B cell (primary cell): ENCODE data around the gene SYNE2. TPM values are rescaled to one million over a fixed set of nuclear protein-coding genes. Genes with fewer than 3 reads are reported as not detected.

Experiments used
- ATAC-seq: fragments of 200-7000 bp; cut with Tn5 transposase; one replicate; pipeline ENCODE4 v1.10.0; 2021; ENCODE audit warnings: low read depth, mild to moderate bottlenecking, moderate number of reproducible peaks, moderate library complexity
- CTCF ChIA-PET: fragments of 350-600 bp; sonication (Branson Sonifier 250); formaldehyde crosslinking; loops from one replicate; lab custom pipeline; 2021; ENCODE audit warnings: antibody characterized with exemption, inconsistent platforms; lab: Charles Lee
- POLR2A ChIA-PET: fragments of 350-600 bp; sonication (Branson Sonifier 250); formaldehyde crosslinking; loops from one replicate; lab custom pipeline; 2021; ENCODE audit warnings: antibody characterized with exemption; lab: Charles Lee
- DNase-seq: peaks from one replicate; pipeline ENCODE4 v3.0.0; 2013
- H2AFZ ChIP-seq: 2 replicates; pipeline ENCODE4 v1.6.1; 2012; ENCODE audit warnings: mild to moderate bottlenecking, low read depth, low read length; ENCODE audit not compliant: insufficient read depth, poor library complexity, severe bottlenecking
- H3K27ac ChIP-seq, 2 donors: 1 replicate in 1 of 2; 2 replicates in 1 of 2; pipeline ENCODE4 v1.5.1; 2012 to 2013; ENCODE audit warnings: low read length in 2 of 2, mild to moderate bottlenecking in 2 of 2, moderate library complexity in 1 of 2
- H3K27me3 ChIP-seq, 4 experiments: fragments of 200-600 bp in 1 of 4; sonication (generic) in 1 of 4; replicated peaks in 1 of 4; 1 replicate in 2 of 4; 2 replicates in 2 of 4; pipeline versions ENCODE4 v1.6.1 to v1.7.0; 2013 to 2016; ENCODE audit warnings: low read length in 3 of 4, mild to moderate bottlenecking in 2 of 4, mixed read lengths in 1 of 4, moderate library complexity in 1 of 4; ENCODE audit not compliant: insufficient read depth in 4 of 4, control insufficient read depth in 3 of 4; ENCODE audit errors: control extremely low read depth in 1 of 4
- H3K36me3 ChIP-seq, 2 experiments: replicated peaks in 1 of 2; 1 replicate in 1 of 2; 2 replicates in 1 of 2; pipeline versions ENCODE4 v1.6.1 to v1.7.1; 2013; ENCODE audit warnings: low read length in 1 of 2; ENCODE audit not compliant: insufficient read depth in 2 of 2, control insufficient read depth in 1 of 2; ENCODE audit errors: control extremely low read depth in 1 of 2, extremely low read depth in 1 of 2
- H3K4me1 ChIP-seq, 2 donors: fragments of 200-600 bp in 1 of 2; sonication (generic) in 1 of 2; 1 replicate in 1 of 2; 2 replicates in 1 of 2; pipeline versions ENCODE4 v1.5.1 to v1.6.1; 2013 to 2017; ENCODE audit warnings: low read length in 2 of 2; ENCODE audit not compliant: control insufficient read depth in 2 of 2, insufficient read depth in 2 of 2
- H3K4me2 ChIP-seq: replicated peaks from 2 replicates; pipeline ENCODE3; 2012; ENCODE audit warnings: mild to moderate bottlenecking, low read depth, low read length; ENCODE audit not compliant: poor library complexity, severe bottlenecking
- H3K4me3 ChIP-seq, 5 experiments: fragments of 200-600 bp in 1 of 5; sonication (generic) in 1 of 5; 1 replicate in 3 of 5; 2 replicates in 2 of 5; pipeline versions ENCODE4 v1.5.1 to v1.7.0; 2011 to 2016; ENCODE audit warnings: low read length in 4 of 5, mild to moderate bottlenecking in 4 of 5, low read depth in 2 of 5, control low read depth in 1 of 5, moderate library complexity in 1 of 5; ENCODE audit not compliant: insufficient read depth in 1 of 5; ENCODE audit errors: control extremely low read depth in 1 of 5, extremely low read depth in 1 of 5
- H3K79me2 ChIP-seq: fragments of 200-600 bp; sonication (generic); one replicate; pipeline ENCODE4 v1.6.0; 2016; ENCODE audit warnings: low read length; ENCODE audit not compliant: control insufficient read depth, insufficient read depth
- H3K9ac ChIP-seq: fragments of 200-600 bp; sonication (generic); 2 replicates; pipeline ENCODE4 v1.6.1; 2017; ENCODE audit warnings: mild to moderate bottlenecking, low read length, moderate library complexity
- H3K9me3 ChIP-seq, 3 donors: one replicate each; pipeline versions ENCODE4 v1.6.1 to v1.7.1; 2013; ENCODE audit warnings: low read length in 2 of 3; ENCODE audit not compliant: control insufficient read depth in 2 of 3, insufficient read depth in 1 of 3; ENCODE audit errors: control extremely low read depth in 1 of 3
- H4K20me1 ChIP-seq: 2 replicates; pipeline ENCODE4 v1.6.0; 2012; ENCODE audit warnings: mild to moderate bottlenecking, low read length; ENCODE audit not compliant: insufficient read depth, control insufficient read depth, poor library complexity, severe bottlenecking
- H3K27ac Mint-ChIP-seq: one replicate; pipeline ENCODE4 v1.8.0; 2021; ENCODE audit warnings: mixed read lengths
- H3K27me3 Mint-ChIP-seq: one replicate; pipeline ENCODE4 v1.8.0; 2021; ENCODE audit warnings: mixed read lengths
- H3K4me1 Mint-ChIP-seq: one replicate; pipeline ENCODE4 v1.8.0; 2021; ENCODE audit warnings: mixed read lengths
- H3K4me3 Mint-ChIP-seq: one replicate; pipeline ENCODE4 v1.8.0; 2021; ENCODE audit warnings: mixed read lengths
- H3K9me3 Mint-ChIP-seq: one replicate; pipeline ENCODE4 v1.8.0; 2022; ENCODE audit warnings: mixed read lengths; ENCODE audit not compliant: insufficient read depth
- CTCF ChIP-seq: fragments of 200-600 bp; IDR thresholded peaks from one replicate; pipeline ENCODE4 v1.8.0; 2022; ENCODE audit warnings: antibody characterized with exemption, mild to moderate bottlenecking
- EZH2 ChIP-seq: IDR thresholded peaks from 2 replicates; pipeline ENCODE4 v1.6.1; 2012; ENCODE audit warnings: borderline replicate concordance, low read depth, mild to moderate bottlenecking, moderate library complexity, low read length; ENCODE audit not compliant: insufficient read depth, poor library complexity, severe bottlenecking
- WGBS: methylation state at CpG from one replicate; pipeline ENCODE4 v1.1.5; 2013; ENCODE audit warnings: missing lambda C conversion rate; ENCODE audit not compliant: insufficient coverage; 5-methylcytosine and 5-hydroxymethylcytosine counted together
- intact Hi-C: fragments of 100-400 bp; cut with micrococcal nuclease; formaldehyde crosslinking; loops from one replicate; pipeline ENCODE4 v1.10.0; 2022
- polyA plus RNA-seq: library from polyadenylated mRNA; depleted of rRNA; stranded (reverse); fragments of >200 nt; gene quantifications from 2 replicates; pipeline ENCODE4 v1.2.3, GENCODE V29; 2012
- total RNA-seq, 2 donors: library from RNA; stranded (reverse); fragments of 120-200 nt in 1 of 2; gene quantifications; 1 replicate in 1 of 2; 2 replicates in 1 of 2; pipeline versions ENCODE4 v1.2.3 to v1.2.4, GENCODE V29; 2013 to 2022

SYNE2 gene
- total and polyA plus RNA-seq, 2 donors (not counting 1 experiment from before 2014, with no cell fraction given) = 39.5 to 105 TPM

- Histone ChIP-seq H3K4me1 (peaks cover 10 to 12% of the 10 kb centered on the region in 2 donors), H3K27me3 (no peaks in the 10 kb centered on the region), H2AFZ (no peak overlapping the region), H3K9ac (no peak overlapping the region), H3K4me2 (no peak overlapping the region), H4K20me1 (no peaks in the 10 kb centered on the region), H3K27ac (no peak overlapping the region), H3K4me3 (no peak overlapping the region), H3K9me3 (no peaks in the 10 kb centered on the region), H3K79me2 (no peaks in the 10 kb centered on the region), H3K36me3 (peaks cover 0 to 3% of the 10 kb centered on the region in 2 experiments)
- H3K27me3 Mint-ChIP-seq = no peaks in the 10 kb centered on the region
- H3K27ac Mint-ChIP-seq = no peak overlapping the region
- intact Hi-C loops = no loop called here
- no peak overlapping the region for H3K4me3 Mint-ChIP-seq
- no peaks in the 10 kb centered on the region for H3K9me3 Mint-ChIP-seq
- H3K4me1 Mint-ChIP-seq = peaks cover 2% of the 10 kb centered on the region
- DNase-seq = no peak
- no peak for ATAC-seq
- WGBS = 100% methylated on average over 1 of the region's 1 CpG
- CTCF ChIA-PET = interaction anchor here (1.4 kb wide), 1 partner anchor 87 kb away, joined by 4 read pairs; the partner anchor contains the start of gene SYNE2
- TF ChIP-seq CTCF (no peak), EZH2 (no peak)
- POLR2A ChIA-PET = no interaction called here
Measured at GRCh38 chr14:63939006-63939270, 86.1 kb downstream of the SYNE2 start.

- H3K4me3 ChIP-seq = no peak overlapping the region
- Mint-ChIP-seq H3K4me1 (peaks cover 2% of the 10 kb centered on the region), H3K27me3 (no peaks in the 10 kb centered on the region), H3K4me3 (no peak overlapping the region), H3K9me3 (no peaks in the 10 kb centered on the region), H3K27ac (no peak overlapping the region)
- peaks cover 0 to 3% of the 10 kb centered on the region in 2 experiments for H3K36me3 ChIP-seq
- no peak overlapping the region for H3K4me2 ChIP-seq
- ChIA-PET POLR2A (no interaction called here), CTCF (no interaction called here)
- TF ChIP-seq EZH2 = no peak
- no peak for TF ChIP-seq CTCF
- no peaks in the 10 kb centered on the region for H3K27me3 ChIP-seq
- no peak overlapping the region for H3K27ac ChIP-seq
- WGBS = 57% methylated on average over 1 of the region's 4 CpGs
- DNase-seq (no peak), ATAC-seq (no peak)
- intact Hi-C loops = no loop called here
- peaks cover 10 to 12% of the 10 kb centered on the region in 2 donors for H3K4me1 ChIP-seq
- no peaks in the 10 kb centered on the region for H3K79me2 ChIP-seq
- no peaks in the 10 kb centered on the region for H4K20me1 ChIP-seq
- no peak overlapping the region for H3K9ac ChIP-seq
- no peak overlapping the region for H2AFZ ChIP-seq
- no peaks in the 10 kb centered on the region for H3K9me3 ChIP-seq
Measured at GRCh38 chr14:63940387-63940786, 87.6 kb downstream of the SYNE2 start.
